ENCODE measurements around the gene PAEP.

Gene PAEP

GRCh38 chr9:135607401-135608293, 46.1 kb downstream of the PAEP start:
- TF ChIP-seq CTCF (IDR thresholded peaks at IDR 0.05; ENCODE audit: low read depth, low read length): no peak
- no peak for DNase-seq (ENCODE audit: extremely low read depth, low read depth)

DNA sequence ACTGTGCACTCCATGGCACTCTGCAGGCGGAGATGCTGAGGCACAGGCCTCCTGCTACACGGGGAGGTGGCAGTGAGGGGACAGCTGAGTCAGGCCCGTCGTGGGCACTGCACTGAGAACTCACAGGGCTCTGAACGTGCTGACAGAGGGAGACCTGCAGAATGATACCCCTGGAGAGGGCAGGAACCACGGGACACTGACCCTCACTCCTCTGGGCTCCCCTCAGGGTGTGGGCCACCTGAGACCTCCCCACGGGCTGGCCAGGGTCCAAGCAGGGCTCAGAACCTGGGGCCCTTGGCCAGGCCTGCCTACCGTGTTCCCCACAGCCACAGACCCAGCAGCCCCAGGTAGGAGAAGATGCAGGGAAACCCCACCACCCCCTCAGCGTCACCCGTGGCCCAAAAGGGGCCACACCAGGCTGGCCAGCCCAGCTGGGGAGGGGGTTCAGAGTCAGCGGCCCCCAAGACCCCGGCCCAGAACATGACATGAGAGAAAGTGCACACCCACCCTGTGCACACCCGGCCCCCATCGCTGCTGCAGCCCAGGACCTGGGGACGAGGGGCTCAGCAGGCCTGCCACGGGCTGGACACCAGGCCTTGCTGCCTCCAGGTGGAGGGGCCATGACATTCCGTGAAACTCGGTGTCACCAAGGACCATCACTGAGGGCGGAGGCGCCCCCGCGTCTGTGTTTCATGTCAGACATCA, 46.9 kb downstream of the PAEP start:
- DNase-seq (ENCODE audit: extremely low read depth, low read depth): no peak
- no peak for TF ChIP-seq CTCF (IDR thresholded peaks at IDR 0.05; ENCODE audit: low read depth, low read length)

GRCh38 chr9:135608999-135609317, 47.4 kb downstream of the PAEP start:
- DNase-seq (ENCODE audit: extremely low read depth, low read depth): no peak
- TF ChIP-seq CTCF (IDR thresholded peaks at IDR 0.05; ENCODE audit: low read depth, low read length): no peak

DNA sequence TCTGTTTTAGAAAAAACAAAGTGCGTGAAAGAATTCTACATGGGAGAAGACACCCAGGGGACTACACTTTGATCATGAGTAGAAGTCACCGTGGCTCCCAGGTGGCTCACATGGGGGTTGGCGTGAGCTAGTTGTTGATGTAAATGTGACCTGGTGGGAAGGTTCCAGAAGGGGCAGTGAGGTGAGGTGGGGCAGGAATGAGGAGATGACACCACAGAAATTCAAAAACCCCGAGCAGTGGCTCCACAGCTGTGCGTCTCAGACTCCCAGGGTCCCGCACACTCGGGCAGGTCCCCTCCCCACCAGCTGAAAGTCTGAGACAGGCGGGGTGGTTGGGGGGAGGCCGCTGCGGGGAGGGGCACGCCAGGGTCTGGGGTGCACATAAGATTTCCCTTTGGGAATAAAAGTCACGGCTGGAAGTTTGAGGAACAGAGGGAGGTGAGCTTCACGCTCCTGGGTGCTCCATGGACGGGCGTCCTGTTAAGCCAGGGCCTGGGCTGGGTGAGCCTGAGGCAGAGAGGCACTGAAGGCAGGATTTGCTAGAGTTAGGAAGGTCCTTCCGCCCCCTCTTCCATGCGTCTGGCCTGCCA, 47.9 kb downstream of the PAEP start:
- no peak for DNase-seq (ENCODE audit: extremely low read depth, low read depth)
- TF ChIP-seq CTCF (IDR thresholded peaks at IDR 0.05; ENCODE audit: low read depth, low read length): no peak

DNA sequence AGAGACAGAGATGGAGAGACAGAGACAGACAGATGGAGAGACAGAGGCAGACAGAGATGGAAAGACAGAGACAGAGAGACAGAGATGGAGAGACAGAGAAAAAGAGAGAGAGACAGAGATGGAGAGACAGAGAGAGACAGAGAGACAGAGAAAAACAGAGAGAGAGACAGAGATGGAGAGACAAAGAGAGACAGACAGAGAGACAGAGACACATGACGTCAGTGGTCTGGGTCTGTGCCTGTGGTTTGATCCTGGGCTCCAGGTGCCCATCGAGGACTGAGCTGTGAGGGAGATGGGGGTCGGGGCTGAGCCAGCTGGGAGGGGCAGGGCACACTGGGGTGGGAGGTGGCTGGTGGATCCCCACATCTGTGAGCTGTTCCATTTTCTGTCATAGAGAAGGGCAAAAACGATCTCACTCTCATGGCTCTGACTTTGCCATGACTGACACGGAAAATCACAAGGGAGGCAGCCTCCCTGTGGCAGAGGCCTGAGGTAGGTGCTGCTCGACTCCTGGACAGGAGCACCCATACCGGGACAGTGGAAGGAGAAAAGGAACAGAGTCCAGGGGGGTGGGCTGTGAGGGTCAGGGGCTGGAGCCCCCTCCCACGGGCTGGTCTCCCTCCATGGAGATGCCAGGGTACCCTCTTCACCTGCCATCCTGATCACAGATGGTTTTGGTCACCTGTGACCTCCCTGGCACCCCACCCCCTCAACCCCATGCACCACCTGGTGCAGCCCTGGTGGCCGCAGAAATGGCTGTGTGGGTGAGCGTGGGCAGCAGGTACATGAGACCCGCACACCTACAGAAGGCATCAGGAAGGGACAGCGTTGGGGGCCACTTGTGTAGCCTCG, 49.0 kb downstream of the PAEP start:
- no peak for DNase-seq (ENCODE audit: extremely low read depth, low read depth)
- TF ChIP-seq CTCF (IDR thresholded peaks at IDR 0.05; ENCODE audit: low read depth, low read length): no peak

- TF ChIP-seq CTCF (IDR thresholded peaks at IDR 0.05; ENCODE audit: low read depth, low read length): no peak
- no peak for DNase-seq (ENCODE audit: extremely low read depth, low read depth)
Measured at GRCh38 chr9:135611142-135611874, 49.8 kb downstream of the PAEP start.

All from AG09319 (cell line).